ENCODE results near the gene CYSLTR2.

- TF ChIP-seq CTCF (IDR thresholded peaks at IDR 0.05) (no peak), EP300 (IDR thresholded peaks at IDR 0.05) (no peak), POLR2A (IDR thresholded peaks at IDR 0.05) (no peak), POLR2AphosphoS5 (IDR thresholded peaks at IDR 0.05) (no peak)
These were observed 87.6 kb downstream of the CYSLTR2 start for GRCh38 chr13:48741377-48741776.

Data from upper lobe of left lung (tissue), 4 donors.